K562 (cell line): ENCODE results near the gene PIGV. TPM values are rescaled to one million over a fixed set of nuclear protein-coding genes. Genes with fewer than 3 reads are reported as not detected.

Experiments used
- EGR1 ChIP-seq: fragments of 450-650 bp; conservative IDR thresholded peaks from 2 replicates; pipeline ENCODE4 v1.6.1; 2017; ENCODE audit warnings: mild to moderate bottlenecking
- ELF2 ChIP-seq: fragments of 250-450 bp; sonication (Bioruptor Pico); IDR thresholded peaks from 2 replicates; pipeline ENCODE4 v1.5.0; 2021; ENCODE audit warnings: mild to moderate bottlenecking
- HNRNPLL ChIP-seq: fragments of 200-400 bp; formaldehyde crosslinking; IDR thresholded peaks from 2 replicates; pipeline ENCODE4 v1.6.1; 2017; ENCODE audit warnings: low read length, low read depth, mild to moderate bottlenecking; ENCODE audit not compliant: poor library complexity, severe bottlenecking
- HSF4 ChIP-seq: fragments of 250-450 bp; sonication (Bioruptor Pico); IDR thresholded peaks from 2 replicates; pipeline ENCODE4 v2.1.2; 2022; ENCODE audit warnings: mild to moderate bottlenecking, moderate library complexity, borderline replicate concordance
- KHSRP ChIP-seq: fragments of 450-650 bp; IDR thresholded peaks from 2 replicates; pipeline ENCODE4 v1.6.1; 2017
- NFYB ChIP-seq: IDR thresholded peaks from 2 replicates; pipeline ENCODE4 v1.6.1; 2011; ENCODE audit warnings: mild to moderate bottlenecking, moderate library complexity; ENCODE audit not compliant: insufficient read length; ENCODE audit errors: extremely low read depth
- POLR2G ChIP-seq: fragments of 200-400 bp; formaldehyde crosslinking; IDR thresholded peaks from 2 replicates; pipeline ENCODE4 v1.6.1; 2017; ENCODE audit warnings: low read depth, mild to moderate bottlenecking, antibody characterized with exemption, low read length, moderate library complexity
- SLC30A9 ChIP-seq: fragments of 250-450 bp; sonication (Bioruptor Pico); IDR thresholded peaks from 2 replicates; pipeline ENCODE4 v1.8.0; 2022; ENCODE audit warnings: mild to moderate bottlenecking, moderate library complexity
- TAF9B ChIP-seq: fragments of 450-650 bp; IDR thresholded peaks from 2 replicates; pipeline ENCODE4 v1.6.1; 2018; ENCODE audit warnings: mild to moderate bottlenecking; ENCODE audit not compliant: partially characterized antibody
- XRCC5 ChIP-seq: fragments of 200-400 bp; formaldehyde crosslinking; IDR thresholded peaks from 2 replicates; pipeline ENCODE4 v1.6.1; 2017; ENCODE audit warnings: low read depth, mild to moderate bottlenecking, low read length
- YBX1 ChIP-seq: fragments of 450-650 bp; IDR thresholded peaks from 2 replicates; pipeline ENCODE4 v1.7.1; 2016; ENCODE audit warnings: mild to moderate bottlenecking
- ZNF121 ChIP-seq: sonication (generic); formaldehyde crosslinking; conservative IDR thresholded peaks from 2 replicates; pipeline ENCODE4 v1.8.0; 2022; ENCODE audit warnings: missing genetic modification reagents
- ZNF197 ChIP-seq: fragments of 200-800 bp; sonication (Bioruptor generic); IDR thresholded peaks from 2 replicates; pipeline ENCODE4 v1.6.1; 2016; ENCODE audit warnings: low read depth, missing genetic modification characterization, missing compliant biosample characterization
- ZNF347 ChIP-seq: fragments of 450-650 bp; formaldehyde crosslinking; IDR thresholded peaks from 2 replicates; pipeline ENCODE4 v1.4.0; 2020; ENCODE audit warnings: low read depth, mild to moderate bottlenecking, moderate library complexity
- ZNF75A ChIP-seq: fragments of 450-650 bp; formaldehyde crosslinking; IDR thresholded peaks from 2 replicates; pipeline ENCODE4 v1.4.0; 2020; ENCODE audit warnings: mild to moderate bottlenecking
- ZNF766 ChIP-seq: fragments of 200-800 bp; sonication (Bioruptor generic); conservative IDR thresholded peaks from 2 replicates; pipeline ENCODE4 v1.6.1; 2016; ENCODE audit warnings: missing genetic modification characterization, missing compliant biosample characterization
- polyA plus RNA-seq, 8 experiments: library from polyadenylated mRNA; depleted of rRNA in 4 of 8; stranded (reverse) in 5 of 8; unstranded in 3 of 8; fragments of >200 nt; fragmentation: Nextera tagmentation in 2 of 8; fragmentation: Illumina TruSeq in 1 of 8; extraction: Ambion mirVana in 2 of 8; extraction: Trizol in 1 of 8; gene quantifications; 2 replicates each; pipeline versions ENCODE4 v1.2.1 to v1.2.3, GENCODE V29; 2011 to 2014; ENCODE audit warnings: inconsistent platforms in 1 of 8, missing spikeins in 1 of 8
- total RNA-seq, 7 experiments: library from RNA; depleted of rRNA in 6 of 7; stranded (reverse); fragments of >200 nt in 6 of 7; fragmentation: Illumina TruSeq in 2 of 7; extraction: Trizol in 2 of 7; gene quantifications; 2 replicates each; pipeline versions ENCODE4 v1.2.1 to v1.2.3, GENCODE V29; 2011 to 2021; ENCODE audit warnings: low replicate concordance in 1 of 7
- TF ChIP-seq, protein P1 (sequence below): IDR thresholded peaks from 2 replicates; pipeline ENCODE4 v1.6.1; 2012; ENCODE audit warnings: low read depth, low read length, improper control_type of control experiment, borderline replicate concordance
- TF ChIP-seq, protein P2 (sequence below): fragments of 450-650 bp; formaldehyde crosslinking; IDR thresholded peaks from 2 replicates; pipeline ENCODE4 v1.4.0; 2020; ENCODE audit warnings: mild to moderate bottlenecking, moderate library complexity

Gene PIGV
- total and polyA plus RNA-seq, 9 of the 15 experiments (the other 6 are each of a cell fraction or from before 2014, with no cell fraction given) = 8.4 to 21.8 (median 11.7) TPM

DNA sequence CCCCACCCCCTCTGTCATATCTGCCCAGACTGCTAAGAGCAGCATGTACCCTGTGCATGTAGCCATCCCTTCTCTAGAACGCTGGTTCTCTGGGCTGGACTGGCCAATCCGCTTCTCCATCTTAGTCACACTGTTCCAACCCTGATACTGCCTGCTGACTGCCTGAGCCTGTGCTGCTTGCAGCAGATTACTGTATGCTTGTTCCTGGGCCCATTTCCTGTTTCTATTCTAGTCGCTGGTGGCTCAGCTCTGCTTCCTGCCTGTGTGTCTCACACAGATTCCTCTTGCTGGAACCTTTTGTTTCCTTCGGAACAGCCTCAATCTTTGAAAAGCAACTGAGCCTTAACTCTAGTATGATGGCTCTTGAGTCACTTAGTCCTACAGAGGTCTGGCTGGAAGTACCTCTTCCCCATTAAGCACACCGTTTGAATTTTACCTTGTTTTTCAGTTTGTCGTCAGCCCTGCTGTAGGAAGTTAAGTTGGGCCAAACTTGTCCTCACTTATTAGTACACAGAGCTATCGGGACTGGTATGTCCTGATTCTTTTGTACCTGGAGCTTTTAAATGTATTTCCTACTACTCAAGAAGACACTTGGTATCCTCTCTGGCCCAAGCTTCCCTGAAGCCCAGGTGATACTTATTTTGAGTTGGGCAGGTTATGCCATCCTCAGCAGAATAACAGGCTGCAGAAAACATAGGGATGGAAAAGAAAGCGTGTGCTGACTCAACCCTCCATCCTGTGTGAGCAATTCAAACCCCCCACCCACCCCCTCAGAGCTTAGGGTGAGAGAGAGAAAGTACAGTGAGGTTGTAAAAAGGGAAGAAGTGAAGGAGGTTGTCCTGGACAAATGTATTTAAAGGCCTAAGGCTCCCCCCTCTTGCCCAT is 43.4 kb upstream of the PIGV start (continued):
- TF ChIP-seq HNRNPLL (no peak), HSF4 (no peak), ZNF197 (CRISPR knock-in tag) (no peak), ZNF75A (CRISPR knock-in tag) (no peak), ZNF347 (CRISPR knock-in tag) (no peak), NFYB (no peak), YBX1 (no peak), POLR2G (no peak), KHSRP (no peak), XRCC5 (peak; percentile 88), TAF9B (no peak), SLC30A9 (CRISPR knock-in tag) (no peak), EGR1 (peak; percentile 71), ZNF766 (CRISPR knock-in tag) (0 out of 2 replicates have a peak, but pooled peaks have one; percentile 64), ELF2 (peak; percentile 92), ZNF121 (CRISPR knock-in tag) (no peak)
- TF ChIP-seq, protein P1, sequence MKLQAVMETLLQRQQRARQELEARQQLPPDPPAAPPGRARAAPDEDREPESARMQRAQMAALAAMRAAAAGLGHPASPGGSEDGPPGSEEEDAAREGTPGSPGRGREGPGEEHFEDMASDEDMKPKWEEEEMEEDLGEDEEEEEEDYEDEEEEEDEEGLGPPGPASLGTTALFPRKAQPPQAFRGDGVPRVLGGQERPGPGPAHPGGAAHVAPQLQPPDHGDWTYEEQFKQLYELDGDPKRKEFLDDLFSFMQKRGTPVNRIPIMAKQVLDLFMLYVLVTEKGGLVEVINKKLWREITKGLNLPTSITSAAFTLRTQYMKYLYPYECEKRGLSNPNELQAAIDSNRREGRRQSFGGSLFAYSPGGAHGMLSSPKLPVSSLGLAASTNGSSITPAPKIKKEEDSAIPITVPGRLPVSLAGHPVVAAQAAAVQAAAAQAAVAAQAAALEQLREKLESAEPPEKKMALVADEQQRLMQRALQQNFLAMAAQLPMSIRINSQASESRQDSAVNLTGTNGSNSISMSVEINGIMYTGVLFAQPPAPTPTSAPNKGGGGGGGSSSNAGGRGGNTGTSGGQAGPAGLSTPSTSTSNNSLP = peak; percentile 73; the same call in 1 of the 2 replicates
- TF ChIP-seq, protein P2, sequence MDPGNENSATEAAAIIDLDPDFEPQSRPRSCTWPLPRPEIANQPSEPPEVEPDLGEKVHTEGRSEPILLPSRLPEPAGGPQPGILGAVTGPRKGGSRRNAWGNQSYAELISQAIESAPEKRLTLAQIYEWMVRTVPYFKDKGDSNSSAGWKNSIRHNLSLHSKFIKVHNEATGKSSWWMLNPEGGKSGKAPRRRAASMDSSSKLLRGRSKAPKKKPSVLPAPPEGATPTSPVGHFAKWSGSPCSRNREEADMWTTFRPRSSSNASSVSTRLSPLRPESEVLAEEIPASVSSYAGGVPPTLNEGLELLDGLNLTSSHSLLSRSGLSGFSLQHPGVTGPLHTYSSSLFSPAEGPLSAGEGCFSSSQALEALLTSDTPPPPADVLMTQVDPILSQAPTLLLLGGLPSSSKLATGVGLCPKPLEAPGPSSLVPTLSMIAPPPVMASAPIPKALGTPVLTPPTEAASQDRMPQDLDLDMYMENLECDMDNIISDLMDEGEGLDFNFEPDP (CRISPR knock-in tag) = no peak
